K562 (cell line): ENCODE measurements around the gene LTN1. TPM values are rescaled to one million over a fixed set of nuclear protein-coding genes. Genes with fewer than 3 reads are reported as not detected.

Source experiments
- ASH1L ChIP-seq: fragments of 450-650 bp; IDR thresholded peaks from 2 replicates; pipeline ENCODE4 v1.6.1; 2018; ENCODE audit warnings: borderline replicate concordance, mild to moderate bottlenecking, low read depth; ENCODE audit not compliant: partially characterized antibody
- FOXM1 ChIP-seq, 2 experiments: fragments of 450-650 bp in 1 of 2; sonication (generic) in 1 of 2; formaldehyde crosslinking in 1 of 2; IDR thresholded peaks; 2 replicates each; pipeline versions ENCODE4 v1.6.1 to v1.9.0; 2017 to 2022; ENCODE audit warnings: low read depth in 2 of 2, mild to moderate bottlenecking in 2 of 2, missing genetic modification reagents in 1 of 2, moderate library complexity in 1 of 2
- GTF2A2 ChIP-seq: IDR thresholded peaks from 2 replicates; pipeline ENCODE4 v1.6.1; 2016; ENCODE audit warnings: mild to moderate bottlenecking, missing genetic modification characterization, missing compliant biosample characterization
- IFI16 ChIP-seq: fragments of 250-450 bp; sonication (Bioruptor Pico); IDR thresholded peaks from 2 replicates; pipeline ENCODE4 v2.1.2; 2022; ENCODE audit warnings: mild to moderate bottlenecking, inconsistent platforms
- KAT2B ChIP-seq: IDR thresholded peaks from one replicate; pipeline ENCODE4 v1.6.1; 2012; ENCODE audit warnings: low read depth, mild to moderate bottlenecking, control low read depth, inconsistent platforms, low read length, moderate library complexity
- NFIX ChIP-seq: fragments of 250-450 bp; sonication (Bioruptor Pico); IDR thresholded peaks from 2 replicates; pipeline ENCODE4 v1.4.0; 2020; ENCODE audit warnings: low read depth, mild to moderate bottlenecking, moderate library complexity
- NR2F6 ChIP-seq: fragments of 450-650 bp; formaldehyde crosslinking; IDR thresholded peaks from 2 replicates; pipeline ENCODE4 v1.4.0; 2020; ENCODE audit warnings: mild to moderate bottlenecking
- RBM34 ChIP-seq: fragments of 200-400 bp; formaldehyde crosslinking; IDR thresholded peaks from 2 replicates; pipeline ENCODE4 v1.6.1; 2018; ENCODE audit warnings: low read length, borderline replicate concordance; ENCODE audit not compliant: insufficient read depth
- XRCC4 ChIP-seq: IDR thresholded peaks from one replicate; pipeline ENCODE4 v1.6.1; 2011; ENCODE audit not compliant: insufficient read depth, insufficient read length; ENCODE audit errors: extremely low read depth
- ZNF584 ChIP-seq: fragments of 200-800 bp; sonication (Bioruptor generic); IDR thresholded peaks from 2 replicates; pipeline ENCODE4 v1.6.1; 2016; ENCODE audit warnings: low read depth, mild to moderate bottlenecking, missing genetic modification characterization, missing compliant biosample characterization
- ZNF644 ChIP-seq: fragments of 200-800 bp; sonication (Bioruptor generic); IDR thresholded peaks from 2 replicates; pipeline ENCODE4 v1.6.1; 2016; ENCODE audit warnings: low read depth, missing genetic modification characterization, missing compliant biosample characterization
- ZNF75A ChIP-seq: fragments of 450-650 bp; formaldehyde crosslinking; IDR thresholded peaks from 2 replicates; pipeline ENCODE4 v1.4.0; 2020; ENCODE audit warnings: mild to moderate bottlenecking
- polyA plus RNA-seq, 8 experiments: library from polyadenylated mRNA; depleted of rRNA in 4 of 8; stranded (reverse) in 5 of 8; unstranded in 3 of 8; fragments of >200 nt; fragmentation: Nextera tagmentation in 2 of 8; fragmentation: Illumina TruSeq in 1 of 8; extraction: Ambion mirVana in 2 of 8; extraction: Trizol in 1 of 8; gene quantifications; 2 replicates each; pipeline versions ENCODE4 v1.2.1 to v1.2.3, GENCODE V29; 2011 to 2014; ENCODE audit warnings: inconsistent platforms in 1 of 8, missing spikeins in 1 of 8
- total RNA-seq, 7 experiments: library from RNA; depleted of rRNA in 6 of 7; stranded (reverse); fragments of >200 nt in 6 of 7; fragmentation: Illumina TruSeq in 2 of 7; extraction: Trizol in 2 of 7; gene quantifications; 2 replicates each; pipeline versions ENCODE4 v1.2.1 to v1.2.3, GENCODE V29; 2011 to 2021; ENCODE audit warnings: low replicate concordance in 1 of 7
- TF ChIP-seq, protein P1 (sequence below): fragments of 450-650 bp; formaldehyde crosslinking; IDR thresholded peaks from 2 replicates; pipeline ENCODE4 v1.4.0; 2020; ENCODE audit warnings: mild to moderate bottlenecking, moderate library complexity
- TF ChIP-seq, protein P2 (sequence below): IDR thresholded peaks from 2 replicates; pipeline ENCODE4 v1.6.1; 2012; ENCODE audit warnings: low read depth, low read length, improper control_type of control experiment, borderline replicate concordance
- TF ChIP-seq, protein P3 (sequence below): sonication (generic); formaldehyde crosslinking; IDR thresholded peaks from 2 replicates; pipeline ENCODE4 v1.8.0; 2022; ENCODE audit warnings: missing genetic modification reagents, mild to moderate bottlenecking, borderline replicate concordance
- TF ChIP-seq, protein P4 (sequence below): IDR thresholded peaks from 2 replicates; pipeline ENCODE4 v1.6.1; 2016; ENCODE audit warnings: missing genetic modification characterization, missing compliant biosample characterization
- TF ChIP-seq, protein P5 (sequence below): fragments of 250-450 bp; sonication (Bioruptor Pico); IDR thresholded peaks from 2 replicates; pipeline ENCODE4 v1.5.0; 2021

LTN1 gene
- total and polyA plus RNA-seq, 9 of the 15 experiments (the other 6 are each of a cell fraction or from before 2014, with no cell fraction given): 15.7 to 49.6 (median 28.7) TPM

DNA sequence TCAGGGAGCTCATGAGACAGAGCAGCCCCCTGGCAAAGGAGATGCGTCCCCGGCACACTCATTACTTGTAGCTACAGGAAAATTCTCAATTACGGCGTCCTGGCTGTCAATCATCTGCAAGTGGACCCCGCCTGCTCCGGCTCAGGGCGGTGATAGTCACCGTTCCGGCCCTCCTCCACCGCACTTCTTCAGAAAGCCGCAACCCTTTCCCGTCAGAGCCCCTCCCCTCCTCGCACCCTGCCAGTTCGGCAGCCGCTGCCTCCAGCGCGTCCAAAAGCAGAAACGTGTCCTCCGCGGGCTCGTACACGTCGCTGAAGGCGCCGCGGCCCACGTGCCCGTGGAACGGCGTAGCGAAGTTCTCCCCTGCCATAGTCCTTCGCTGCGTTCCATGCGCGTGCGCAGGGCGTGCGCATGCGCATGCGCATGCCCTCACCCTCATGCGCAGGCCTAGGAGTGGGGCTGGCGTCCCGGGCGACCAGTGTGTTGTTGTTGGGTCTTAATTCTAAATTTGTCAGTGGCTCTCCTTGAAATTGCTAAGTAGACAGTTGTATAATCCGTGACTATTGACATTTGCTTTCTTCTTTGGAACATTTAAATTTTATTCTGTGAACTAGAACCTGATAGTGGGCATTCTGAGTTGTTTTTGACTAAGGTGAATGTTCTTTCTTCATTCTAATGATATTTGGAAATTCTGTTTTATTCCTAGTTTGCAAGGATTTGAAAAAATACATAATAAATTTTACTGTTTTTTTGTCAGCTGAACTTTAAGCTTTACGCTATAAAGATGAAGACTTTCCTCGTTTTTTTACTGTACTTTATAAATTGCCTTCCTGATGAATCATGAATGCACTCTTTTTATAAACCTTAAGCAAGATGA is 107.5 kb downstream of the LTN1 start (continued):
- TF ChIP-seq, protein P1, sequence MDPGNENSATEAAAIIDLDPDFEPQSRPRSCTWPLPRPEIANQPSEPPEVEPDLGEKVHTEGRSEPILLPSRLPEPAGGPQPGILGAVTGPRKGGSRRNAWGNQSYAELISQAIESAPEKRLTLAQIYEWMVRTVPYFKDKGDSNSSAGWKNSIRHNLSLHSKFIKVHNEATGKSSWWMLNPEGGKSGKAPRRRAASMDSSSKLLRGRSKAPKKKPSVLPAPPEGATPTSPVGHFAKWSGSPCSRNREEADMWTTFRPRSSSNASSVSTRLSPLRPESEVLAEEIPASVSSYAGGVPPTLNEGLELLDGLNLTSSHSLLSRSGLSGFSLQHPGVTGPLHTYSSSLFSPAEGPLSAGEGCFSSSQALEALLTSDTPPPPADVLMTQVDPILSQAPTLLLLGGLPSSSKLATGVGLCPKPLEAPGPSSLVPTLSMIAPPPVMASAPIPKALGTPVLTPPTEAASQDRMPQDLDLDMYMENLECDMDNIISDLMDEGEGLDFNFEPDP (CRISPR knock-in tag): no peak
- TF ChIP-seq NFIX (CRISPR knock-in tag) (no peak), KAT2B (no peak), NR2F6 (CRISPR knock-in tag) (no peak), FOXM1 (IDR thresholded peaks at IDR 0.05; ENCODE audit: low read depth) (no peak), FOXM1 (CRISPR knock-in tag; IDR thresholded peaks at IDR 0.05; ENCODE audit: low read depth) (peak; percentile 90; the same call in 1 of the 2 replicates), GTF2A2 (tag) (0 out of 2 replicates have a peak, but pooled peaks have one; percentile 7), ASH1L (peak; percentile 47), XRCC4 (no peak), RBM34 (no peak), ZNF644 (peak; percentile 53; the same call in 1 of the 2 replicates), IFI16 (CRISPR knock-in tag) (no peak), ZNF584 (CRISPR knock-in tag) (no peak), ZNF75A (peak; percentile 15; the same call in 1 of the 2 replicates)
- TF ChIP-seq, protein P2, sequence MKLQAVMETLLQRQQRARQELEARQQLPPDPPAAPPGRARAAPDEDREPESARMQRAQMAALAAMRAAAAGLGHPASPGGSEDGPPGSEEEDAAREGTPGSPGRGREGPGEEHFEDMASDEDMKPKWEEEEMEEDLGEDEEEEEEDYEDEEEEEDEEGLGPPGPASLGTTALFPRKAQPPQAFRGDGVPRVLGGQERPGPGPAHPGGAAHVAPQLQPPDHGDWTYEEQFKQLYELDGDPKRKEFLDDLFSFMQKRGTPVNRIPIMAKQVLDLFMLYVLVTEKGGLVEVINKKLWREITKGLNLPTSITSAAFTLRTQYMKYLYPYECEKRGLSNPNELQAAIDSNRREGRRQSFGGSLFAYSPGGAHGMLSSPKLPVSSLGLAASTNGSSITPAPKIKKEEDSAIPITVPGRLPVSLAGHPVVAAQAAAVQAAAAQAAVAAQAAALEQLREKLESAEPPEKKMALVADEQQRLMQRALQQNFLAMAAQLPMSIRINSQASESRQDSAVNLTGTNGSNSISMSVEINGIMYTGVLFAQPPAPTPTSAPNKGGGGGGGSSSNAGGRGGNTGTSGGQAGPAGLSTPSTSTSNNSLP: no peak
- TF ChIP-seq, protein P3, sequence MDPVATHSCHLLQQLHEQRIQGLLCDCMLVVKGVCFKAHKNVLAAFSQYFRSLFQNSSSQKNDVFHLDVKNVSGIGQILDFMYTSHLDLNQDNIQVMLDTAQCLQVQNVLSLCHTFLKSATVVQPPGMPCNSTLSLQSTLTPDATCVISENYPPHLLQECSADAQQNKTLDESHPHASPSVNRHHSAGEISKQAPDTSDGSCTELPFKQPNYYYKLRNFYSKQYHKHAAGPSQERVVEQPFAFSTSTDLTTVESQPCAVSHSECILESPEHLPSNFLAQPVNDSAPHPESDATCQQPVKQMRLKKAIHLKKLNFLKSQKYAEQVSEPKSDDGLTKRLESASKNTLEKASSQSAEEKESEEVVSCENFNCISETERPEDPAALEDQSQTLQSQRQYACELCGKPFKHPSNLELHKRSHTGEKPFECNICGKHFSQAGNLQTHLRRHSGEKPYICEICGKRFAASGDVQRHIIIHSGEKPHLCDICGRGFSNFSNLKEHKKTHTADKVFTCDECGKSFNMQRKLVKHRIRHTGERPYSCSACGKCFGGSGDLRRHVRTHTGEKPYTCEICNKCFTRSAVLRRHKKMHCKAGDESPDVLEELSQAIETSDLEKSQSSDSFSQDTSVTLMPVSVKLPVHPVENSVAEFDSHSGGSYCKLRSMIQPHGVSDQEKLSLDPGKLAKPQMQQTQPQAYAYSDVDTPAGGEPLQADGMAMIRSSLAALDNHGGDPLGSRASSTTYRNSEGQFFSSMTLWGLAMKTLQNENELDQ: no peak
- TF ChIP-seq, protein P4, sequence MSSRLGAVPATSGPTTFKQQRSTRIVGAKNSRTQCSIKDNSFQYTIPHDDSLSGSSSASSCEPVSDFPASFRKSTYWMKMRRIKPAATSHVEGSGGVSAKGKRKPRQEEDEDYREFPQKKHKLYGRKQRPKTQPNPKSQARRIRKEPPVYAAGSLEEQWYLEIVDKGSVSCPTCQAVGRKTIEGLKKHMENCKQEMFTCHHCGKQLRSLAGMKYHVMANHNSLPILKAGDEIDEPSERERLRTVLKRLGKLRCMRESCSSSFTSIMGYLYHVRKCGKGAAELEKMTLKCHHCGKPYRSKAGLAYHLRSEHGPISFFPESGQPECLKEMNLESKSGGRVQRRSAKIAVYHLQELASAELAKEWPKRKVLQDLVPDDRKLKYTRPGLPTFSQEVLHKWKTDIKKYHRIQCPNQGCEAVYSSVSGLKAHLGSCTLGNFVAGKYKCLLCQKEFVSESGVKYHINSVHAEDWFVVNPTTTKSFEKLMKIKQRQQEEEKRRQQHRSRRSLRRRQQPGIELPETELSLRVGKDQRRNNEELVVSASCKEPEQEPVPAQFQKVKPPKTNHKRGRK (tag): no peak
- TF ChIP-seq, protein P5, sequence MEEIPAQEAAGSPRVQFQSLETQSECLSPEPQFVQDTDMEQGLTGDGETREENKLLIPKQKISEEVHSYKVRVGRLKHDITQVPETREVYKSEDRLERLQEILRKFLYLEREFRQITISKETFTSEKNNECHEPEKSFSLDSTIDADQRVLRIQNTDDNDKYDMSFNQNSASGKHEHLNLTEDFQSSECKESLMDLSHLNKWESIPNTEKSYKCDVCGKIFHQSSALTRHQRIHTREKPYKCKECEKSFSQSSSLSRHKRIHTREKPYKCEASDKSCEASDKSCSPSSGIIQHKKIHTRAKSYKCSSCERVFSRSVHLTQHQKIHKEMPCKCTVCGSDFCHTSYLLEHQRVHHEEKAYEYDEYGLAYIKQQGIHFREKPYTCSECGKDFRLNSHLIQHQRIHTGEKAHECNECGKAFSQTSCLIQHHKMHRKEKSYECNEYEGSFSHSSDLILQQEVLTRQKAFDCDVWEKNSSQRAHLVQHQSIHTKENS: no peak
